DOHH2 (cell line): Measurements from ENCODE around the gene CELA1.

Source experiments
- H3F3A ChIP-seq: fragments of 200-600 bp; sonication (generic), shearing (Covaris generic); 2 replicates; pipeline ENCODE4 v1.6.0; 2016; ENCODE audit warnings: antibody characterized with exemption, mild to moderate bottlenecking; ENCODE audit not compliant: control insufficient read depth, insufficient read depth
- H3K27ac ChIP-seq: fragments of 200-600 bp; sonication (generic); 2 replicates; pipeline ENCODE4 v1.5.1; 2014; ENCODE audit warnings: low read depth, mild to moderate bottlenecking, low read length, moderate library complexity
- H3K27me3 ChIP-seq: fragments of 200-600 bp; sonication (generic); 2 replicates; pipeline ENCODE4 v1.6.1; 2014; ENCODE audit warnings: mild to moderate bottlenecking, low read length, mixed read lengths; ENCODE audit not compliant: control insufficient read depth
- H3K36me3 ChIP-seq: fragments of 200-600 bp; sonication (generic); 2 replicates; pipeline ENCODE4 v1.6.1; 2014; ENCODE audit warnings: mild to moderate bottlenecking, low read length, moderate library complexity, mixed read lengths; ENCODE audit not compliant: control insufficient read depth
- H3K4me1 ChIP-seq: fragments of 200-600 bp; sonication (generic); 2 replicates; pipeline ENCODE4 v1.6.1; 2014; ENCODE audit warnings: mild to moderate bottlenecking, low read length, mixed read lengths; ENCODE audit not compliant: control insufficient read depth
- H3K4me2 ChIP-seq: fragments of 200-600 bp; sonication (generic); 2 replicates; pipeline ENCODE4 v1.6.0; 2014; ENCODE audit warnings: mild to moderate bottlenecking, low read length, moderate library complexity
- H3K4me3 ChIP-seq: fragments of 200-600 bp; sonication (generic); 2 replicates; pipeline ENCODE4 v1.5.1; 2014; ENCODE audit warnings: mild to moderate bottlenecking, low read length, mixed read lengths
- H3K79me2 ChIP-seq: fragments of 200-600 bp; sonication (generic); 2 replicates; pipeline ENCODE4 v1.6.1; 2014; ENCODE audit warnings: mild to moderate bottlenecking, low read length, mixed read lengths; ENCODE audit not compliant: control insufficient read depth
- H3K9me2 ChIP-seq: fragments of 200-600 bp; sonication (generic); replicated peaks from 2 replicates; pipeline ENCODE4 v1.6.1; 2014; ENCODE audit warnings: mild to moderate bottlenecking, low read length, mixed read lengths; ENCODE audit not compliant: control insufficient read depth
- H3K9me3 ChIP-seq: fragments of 200-600 bp; sonication (generic); 2 replicates; pipeline ENCODE4 v1.6.1; 2014; ENCODE audit warnings: antibody characterized with exemption, low read length, mixed read lengths; ENCODE audit not compliant: control insufficient read depth, insufficient read depth
- H4K20me1 ChIP-seq: fragments of 200-600 bp; sonication (generic); 2 replicates; pipeline ENCODE4 v1.6.0; 2014; ENCODE audit warnings: low read depth, mild to moderate bottlenecking, antibody characterized with exemption, low read length, moderate library complexity; ENCODE audit not compliant: control insufficient read depth, insufficient read depth
- CTCF ChIP-seq: fragments of 200-600 bp; sonication (generic); IDR thresholded peaks from one replicate; pipeline ENCODE4 v1.5.1; 2014; ENCODE audit warnings: antibody characterized with exemption, mild to moderate bottlenecking, low read depth, low read length; ENCODE audit not compliant: poor library complexity, severe bottlenecking
- EZH2phosphoT487 ChIP-seq: fragments of 200-600 bp; sonication (generic); IDR thresholded peaks from 2 replicates; pipeline ENCODE4 v1.6.1; 2017; ENCODE audit warnings: borderline replicate concordance, mild to moderate bottlenecking, antibody characterized with exemption, low read length, moderate library complexity, mixed read lengths

The CELA1 gene

GRCh38 chr12:51326698-51327439 lies 19.6 kb downstream of the CELA1 start:
- no peaks in the 10 kb centered on the region for H3K9me2 ChIP-seq
- H3K4me1 ChIP-seq, result peaks cover 20% of the 10 kb centered on the region
- H3K27me3 ChIP-seq, result peaks cover 44% of the 10 kb centered on the region
- no peak overlapping the region for H3K4me3 ChIP-seq
- no peaks in the 10 kb centered on the region for H3K9me3 ChIP-seq
- no peak for TF ChIP-seq CTCF
- H4K20me1 ChIP-seq, result no peaks in the 10 kb centered on the region
- no peak overlapping the region for H3K27ac ChIP-seq
- no peaks in the 10 kb centered on the region for H3F3A ChIP-seq
- no peaks in the 10 kb centered on the region for H3K36me3 ChIP-seq
- peak overlapping the region; percentile 14; the same call in 1 of the 2 replicates for H3K4me2 ChIP-seq
- H3K79me2 ChIP-seq, result no peaks in the 10 kb centered on the region

- Histone ChIP-seq H3K79me2 (no peaks in the 10 kb centered on the region), H3K36me3 (no peaks in the 10 kb centered on the region), H3K4me2 (no peak overlapping the region), H3K27me3 (peaks cover 48% of the 10 kb centered on the region), H3K4me3 (no peak overlapping the region), H3K4me1 (peaks cover 20% of the 10 kb centered on the region), H3K9me2 (no peaks in the 10 kb centered on the region), H4K20me1 (no peaks in the 10 kb centered on the region), H3F3A (no peaks in the 10 kb centered on the region), H3K9me3 (no peaks in the 10 kb centered on the region), H3K27ac (no peak overlapping the region)
- TF ChIP-seq EZH2phosphoT487 (no peak), CTCF (no peak)
Observed at GRCh38 chr12:51324953-51325352, 21.5 kb downstream of the CELA1 start.

GRCh38 chr12:51323966-51324895 lies 22.2 kb downstream of the CELA1 start, which contains the start of gene BIN2:
Gene BIN2 (minus strand): TSS chr12:51324174. CDS start chr12:51324102, 72 bp downstream.
- TF ChIP-seq CTCF (no peak), EZH2phosphoT487 (no peak)
- H3K9me3 ChIP-seq, result no peaks in the 10 kb centered on the region
- 0 out of 2 replicates have a peak within 1 kb of the TSS, but pooled peaks have one; percentile 17 for H3K4me3 ChIP-seq
- H3F3A ChIP-seq, result no peaks in the 10 kb centered on the region
- no peaks in the 10 kb centered on the region for H3K36me3 ChIP-seq
- H3K79me2 ChIP-seq, result no peaks in the 10 kb centered on the region
- H3K4me2 ChIP-seq, result peak within 1 kb of the TSS; percentile 39
- H3K4me1 ChIP-seq, result peaks cover 20% of the 10 kb centered on the region
- H4K20me1 ChIP-seq, result no peaks in the 10 kb centered on the region
- H3K27ac ChIP-seq, result no peak within 1 kb of the TSS
- H3K9me2 ChIP-seq, result no peaks in the 10 kb centered on the region
- peaks cover 44% of the 10 kb centered on the region for H3K27me3 ChIP-seq
